B cell (primary cell): ENCODE data around the gene NUAK1. TPM values are rescaled to one million over a fixed set of nuclear protein-coding genes. Genes with fewer than 3 reads are reported as not detected.

Experiments used
- ATAC-seq: fragments of 200-7000 bp; cut with Tn5 transposase; one replicate; pipeline ENCODE4 v1.10.0; 2021; ENCODE audit warnings: low read depth, mild to moderate bottlenecking, moderate number of reproducible peaks, moderate library complexity
- CTCF ChIA-PET: fragments of 350-600 bp; sonication (Branson Sonifier 250); formaldehyde crosslinking; loops from one replicate; lab custom pipeline; 2021; ENCODE audit warnings: antibody characterized with exemption, inconsistent platforms; lab: Charles Lee
- POLR2A ChIA-PET: fragments of 350-600 bp; sonication (Branson Sonifier 250); formaldehyde crosslinking; loops from one replicate; lab custom pipeline; 2021; ENCODE audit warnings: antibody characterized with exemption; lab: Charles Lee
- DNase-seq: peaks from one replicate; pipeline ENCODE4 v3.0.0; 2013
- H2AFZ ChIP-seq: 2 replicates; pipeline ENCODE4 v1.6.1; 2012; ENCODE audit warnings: mild to moderate bottlenecking, low read depth, low read length; ENCODE audit not compliant: insufficient read depth, poor library complexity, severe bottlenecking
- H3K27ac ChIP-seq, 2 donors: 1 replicate in 1 of 2; 2 replicates in 1 of 2; pipeline ENCODE4 v1.5.1; 2012 to 2013; ENCODE audit warnings: low read length in 2 of 2, mild to moderate bottlenecking in 2 of 2, moderate library complexity in 1 of 2
- H3K27me3 ChIP-seq, 4 experiments: fragments of 200-600 bp in 1 of 4; sonication (generic) in 1 of 4; replicated peaks in 1 of 4; 1 replicate in 2 of 4; 2 replicates in 2 of 4; pipeline versions ENCODE4 v1.6.1 to v1.7.0; 2013 to 2016; ENCODE audit warnings: low read length in 3 of 4, mild to moderate bottlenecking in 2 of 4, mixed read lengths in 1 of 4, moderate library complexity in 1 of 4; ENCODE audit not compliant: insufficient read depth in 4 of 4, control insufficient read depth in 3 of 4; ENCODE audit errors: control extremely low read depth in 1 of 4
- H3K36me3 ChIP-seq, 2 experiments: replicated peaks in 1 of 2; 1 replicate in 1 of 2; 2 replicates in 1 of 2; pipeline versions ENCODE4 v1.6.1 to v1.7.1; 2013; ENCODE audit warnings: low read length in 1 of 2; ENCODE audit not compliant: insufficient read depth in 2 of 2, control insufficient read depth in 1 of 2; ENCODE audit errors: control extremely low read depth in 1 of 2, extremely low read depth in 1 of 2
- H3K4me1 ChIP-seq, 2 donors: fragments of 200-600 bp in 1 of 2; sonication (generic) in 1 of 2; 1 replicate in 1 of 2; 2 replicates in 1 of 2; pipeline versions ENCODE4 v1.5.1 to v1.6.1; 2013 to 2017; ENCODE audit warnings: low read length in 2 of 2; ENCODE audit not compliant: control insufficient read depth in 2 of 2, insufficient read depth in 2 of 2
- H3K4me2 ChIP-seq: replicated peaks from 2 replicates; pipeline ENCODE3; 2012; ENCODE audit warnings: mild to moderate bottlenecking, low read depth, low read length; ENCODE audit not compliant: poor library complexity, severe bottlenecking
- H3K4me3 ChIP-seq, 5 experiments: fragments of 200-600 bp in 1 of 5; sonication (generic) in 1 of 5; 1 replicate in 3 of 5; 2 replicates in 2 of 5; pipeline versions ENCODE4 v1.5.1 to v1.7.0; 2011 to 2016; ENCODE audit warnings: low read length in 4 of 5, mild to moderate bottlenecking in 4 of 5, low read depth in 2 of 5, control low read depth in 1 of 5, moderate library complexity in 1 of 5; ENCODE audit not compliant: insufficient read depth in 1 of 5; ENCODE audit errors: control extremely low read depth in 1 of 5, extremely low read depth in 1 of 5
- H3K79me2 ChIP-seq: fragments of 200-600 bp; sonication (generic); one replicate; pipeline ENCODE4 v1.6.0; 2016; ENCODE audit warnings: low read length; ENCODE audit not compliant: control insufficient read depth, insufficient read depth
- H3K9ac ChIP-seq: fragments of 200-600 bp; sonication (generic); 2 replicates; pipeline ENCODE4 v1.6.1; 2017; ENCODE audit warnings: mild to moderate bottlenecking, low read length, moderate library complexity
- H3K9me3 ChIP-seq, 3 donors: one replicate each; pipeline versions ENCODE4 v1.6.1 to v1.7.1; 2013; ENCODE audit warnings: low read length in 2 of 3; ENCODE audit not compliant: control insufficient read depth in 2 of 3, insufficient read depth in 1 of 3; ENCODE audit errors: control extremely low read depth in 1 of 3
- H4K20me1 ChIP-seq: 2 replicates; pipeline ENCODE4 v1.6.0; 2012; ENCODE audit warnings: mild to moderate bottlenecking, low read length; ENCODE audit not compliant: insufficient read depth, control insufficient read depth, poor library complexity, severe bottlenecking
- H3K27ac Mint-ChIP-seq: one replicate; pipeline ENCODE4 v1.8.0; 2021; ENCODE audit warnings: mixed read lengths
- H3K27me3 Mint-ChIP-seq: one replicate; pipeline ENCODE4 v1.8.0; 2021; ENCODE audit warnings: mixed read lengths
- H3K4me1 Mint-ChIP-seq: one replicate; pipeline ENCODE4 v1.8.0; 2021; ENCODE audit warnings: mixed read lengths
- H3K4me3 Mint-ChIP-seq: one replicate; pipeline ENCODE4 v1.8.0; 2021; ENCODE audit warnings: mixed read lengths
- H3K9me3 Mint-ChIP-seq: one replicate; pipeline ENCODE4 v1.8.0; 2022; ENCODE audit warnings: mixed read lengths; ENCODE audit not compliant: insufficient read depth
- CTCF ChIP-seq: fragments of 200-600 bp; IDR thresholded peaks from one replicate; pipeline ENCODE4 v1.8.0; 2022; ENCODE audit warnings: antibody characterized with exemption, mild to moderate bottlenecking
- EZH2 ChIP-seq: IDR thresholded peaks from 2 replicates; pipeline ENCODE4 v1.6.1; 2012; ENCODE audit warnings: borderline replicate concordance, low read depth, mild to moderate bottlenecking, moderate library complexity, low read length; ENCODE audit not compliant: insufficient read depth, poor library complexity, severe bottlenecking
- WGBS: methylation state at CpG from one replicate; pipeline ENCODE4 v1.1.5; 2013; ENCODE audit warnings: missing lambda C conversion rate; ENCODE audit not compliant: insufficient coverage; 5-methylcytosine and 5-hydroxymethylcytosine counted together
- intact Hi-C: fragments of 100-400 bp; cut with micrococcal nuclease; formaldehyde crosslinking; loops from one replicate; pipeline ENCODE4 v1.10.0; 2022
- polyA plus RNA-seq: library from polyadenylated mRNA; depleted of rRNA; stranded (reverse); fragments of >200 nt; gene quantifications from 2 replicates; pipeline ENCODE4 v1.2.3, GENCODE V29; 2012
- total RNA-seq, 2 donors: library from RNA; stranded (reverse); fragments of 120-200 nt in 1 of 2; gene quantifications; 1 replicate in 1 of 2; 2 replicates in 1 of 2; pipeline versions ENCODE4 v1.2.3 to v1.2.4, GENCODE V29; 2013 to 2022

The NUAK1 gene
- total and polyA plus RNA-seq, 2 donors (not counting 1 experiment from before 2014, with no cell fraction given) = not detected

GRCh38 chr12:106150555-106150954, 11.8 kb upstream of the NUAK1 start:
- Histone ChIP-seq H3K9ac (no peak overlapping the region), H2AFZ (no peak overlapping the region), H3K79me2 (no peaks in the 10 kb centered on the region), H3K4me2 (no peak overlapping the region), H3K9me3 (no peaks in the 10 kb centered on the region), H3K27me3 (peaks cover 0 to 8% (median 5%) of the 10 kb centered on the region in 4 experiments), H4K20me1 (no peaks in the 10 kb centered on the region), H3K4me1 (no peaks in the 10 kb centered on the region), H3K36me3 (no peaks in the 10 kb centered on the region), H3K27ac (no peak overlapping the region), H3K4me3 (no peak overlapping the region)
- Mint-ChIP-seq H3K4me3 (no peak overlapping the region), H3K27ac (no peak overlapping the region), H3K4me1 (peaks cover 2% of the 10 kb centered on the region), H3K9me3 (no peaks in the 10 kb centered on the region), H3K27me3 (peaks cover 38% of the 10 kb centered on the region)
- ATAC-seq (no peak), DNase-seq (no peak)
- intact Hi-C loops = no loop called here
- ChIA-PET POLR2A (no interaction called here), CTCF (interaction anchor here (1.3 to 3.6 kb wide), 3 partner anchors 11 to 730 kb away, joined by 4 to 35 read pairs (median 5); no protein-coding TSS in a partner anchor)
- TF ChIP-seq CTCF (no peak), EZH2 (no peak)
- 90% methylated on average over 5 of the region's 5 CpGs for WGBS

GRCh38 chr12:106149096-106149784, 10.5 kb upstream of the NUAK1 start:
- H3K4me2 ChIP-seq = no peak overlapping the region
- H3K79me2 ChIP-seq = no peaks in the 10 kb centered on the region
- Mint-ChIP-seq H3K27me3 (peaks cover 49% of the 10 kb centered on the region), H3K27ac (no peak overlapping the region), H3K4me1 (peaks cover 2% of the 10 kb centered on the region), H3K4me3 (no peak overlapping the region), H3K9me3 (no peaks in the 10 kb centered on the region)
- no peak overlapping the region for H3K27ac ChIP-seq
- 6% methylated on average over 4 of the region's 10 CpGs for WGBS
- no peak for DNase-seq
- H3K27me3 ChIP-seq = peaks cover 0 to 8% (median 5%) of the 10 kb centered on the region in 4 experiments
- intact Hi-C loops = no loop called here
- H3K9me3 ChIP-seq = no peaks in the 10 kb centered on the region
- CTCF ChIA-PET = interaction anchor here (1.3 to 3.6 kb wide), 4 partner anchors 9 to 729 kb away, joined by 4 to 35 read pairs (median 6); no protein-coding TSS in a partner anchor
- H4K20me1 ChIP-seq = no peaks in the 10 kb centered on the region
- no peak for ATAC-seq
- no peak overlapping the region for H3K9ac ChIP-seq
- POLR2A ChIA-PET = no interaction called here
- no peaks in the 10 kb centered on the region for H3K4me1 ChIP-seq
- no peaks in the 10 kb centered on the region for H3K36me3 ChIP-seq
- TF ChIP-seq EZH2 (no peak), CTCF (no peak)
- H2AFZ ChIP-seq = no peak overlapping the region
- no peak overlapping the region for H3K4me3 ChIP-seq
